Vagina (tissue), 2 donors: ENCODE data around the gene SFXN3.

ENCODE experiments used
- CTCF ChIP-seq, 3 experiments: fragments of 450-650 bp in 2 of 3; fragments of 200-600 bp in 1 of 3; sonication (generic) in 1 of 3; IDR thresholded peaks; one replicate each; pipeline ENCODE4 v1.5.1; 2017 to 2019; ENCODE audit warnings: antibody characterized with exemption in 3 of 3, mild to moderate bottlenecking in 2 of 3, moderate library complexity in 2 of 3
- POLR2AphosphoS5 ChIP-seq, 2 donors: sonication (generic); formaldehyde crosslinking; IDR thresholded peaks; one replicate each; pipeline ENCODE4 v1.9.0; 2017; ENCODE audit warnings: antibody characterized with exemption in 2 of 2, mild to moderate bottlenecking in 2 of 2, low read depth in 1 of 2; ENCODE audit not compliant: insufficient read depth in 1 of 2

DNA sequence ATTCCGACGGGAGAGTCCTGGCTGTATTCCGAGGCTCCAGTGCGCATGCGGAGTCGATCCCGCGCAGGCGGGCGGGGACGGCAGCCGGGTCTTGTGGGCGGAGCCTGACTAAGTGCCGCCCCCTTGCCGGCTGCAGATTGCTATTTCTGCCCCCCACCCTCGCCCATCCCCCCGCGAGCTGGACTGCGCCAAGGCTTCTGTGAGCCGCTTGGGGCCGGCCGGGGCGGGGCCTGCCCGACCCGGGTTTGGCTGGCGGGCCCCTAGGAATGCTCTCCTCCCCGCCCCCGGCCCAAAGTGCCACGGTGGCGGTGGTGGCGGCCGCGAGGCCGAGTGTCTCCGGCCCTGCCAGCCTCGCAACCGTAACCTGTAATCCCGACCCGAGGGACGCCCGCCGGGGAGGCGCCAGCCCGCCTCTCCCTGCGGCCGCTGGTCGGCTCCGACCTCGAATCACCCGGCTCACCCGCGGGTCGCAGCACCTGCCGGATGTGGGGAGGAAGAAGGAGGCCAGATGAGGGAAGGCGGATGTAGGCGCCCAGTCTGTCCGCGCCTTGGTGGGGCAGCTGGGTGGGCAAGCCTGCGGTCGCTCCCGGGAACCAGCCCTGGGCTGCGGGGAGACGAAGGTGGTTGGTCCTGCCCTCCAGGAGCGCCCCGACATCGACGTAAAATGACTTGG is 30.1 kb downstream of the SFXN3 start:
- TF ChIP-seq CTCF (IDR thresholded peaks at IDR 0.05) (no peak), POLR2AphosphoS5 (IDR thresholded peaks at IDR 0.05; ENCODE audit: insufficient read depth in 1 of 2, low read depth in 1 of 2) (peak; percentile 77 to 93)
